GM15510 (cell line): ENCODE results near the gene EEPD1.

Source experiments
- POLR2A ChIP-seq: IDR thresholded peaks from 3 replicates; pipeline ENCODE4 v1.6.1; 2011; ENCODE audit warnings: borderline replicate concordance; ENCODE audit not compliant: insufficient read length; ENCODE audit errors: extremely low read depth

Gene EEPD1

DNA sequence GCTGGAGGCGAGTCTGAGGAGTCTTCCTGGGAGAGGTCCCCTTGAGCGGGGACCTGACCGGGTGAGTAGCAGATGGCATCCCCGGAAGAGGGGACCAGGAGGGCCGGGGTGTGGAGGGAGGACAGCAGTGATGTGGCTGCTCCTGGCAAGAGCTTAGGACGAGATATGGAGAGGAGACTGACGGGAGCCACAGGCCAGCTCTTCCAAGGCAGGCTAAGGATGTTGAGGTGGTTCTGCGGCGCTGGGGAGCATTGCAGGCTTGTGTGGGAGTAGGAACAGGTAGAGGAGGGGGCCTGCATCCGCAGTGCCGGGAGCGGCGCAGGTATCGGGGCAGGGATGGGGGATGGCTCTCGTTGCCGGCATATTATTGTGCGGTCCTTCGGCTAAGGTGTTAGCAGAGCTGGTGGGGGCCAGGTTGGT, 159.9 kb downstream of the EEPD1 start:
- no peak for TF ChIP-seq POLR2A

DNA sequence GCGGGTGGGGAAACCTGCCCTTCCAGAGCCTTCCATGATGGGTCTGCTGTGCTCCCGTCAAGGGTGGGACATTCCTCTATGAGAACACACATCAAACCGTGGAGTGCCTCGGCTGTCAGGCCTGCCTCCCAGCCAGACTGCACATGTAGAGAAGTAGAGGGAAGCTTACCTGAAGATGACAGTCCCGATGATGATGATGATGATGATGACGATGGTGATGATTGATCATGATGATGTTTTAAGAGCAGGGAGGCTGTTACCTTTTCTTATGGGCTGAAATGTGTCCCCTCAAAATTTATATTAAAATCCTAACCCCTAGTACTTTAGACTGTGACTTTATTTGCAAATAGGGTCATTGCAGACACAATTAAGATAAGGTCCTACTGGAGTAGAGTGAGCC, 160.6 kb downstream of the EEPD1 start:
- no peak for TF ChIP-seq POLR2A

GRCh38 chr7:36314491-36314890, 161.4 kb downstream of the EEPD1 start:
- no peak for TF ChIP-seq POLR2A

DNA sequence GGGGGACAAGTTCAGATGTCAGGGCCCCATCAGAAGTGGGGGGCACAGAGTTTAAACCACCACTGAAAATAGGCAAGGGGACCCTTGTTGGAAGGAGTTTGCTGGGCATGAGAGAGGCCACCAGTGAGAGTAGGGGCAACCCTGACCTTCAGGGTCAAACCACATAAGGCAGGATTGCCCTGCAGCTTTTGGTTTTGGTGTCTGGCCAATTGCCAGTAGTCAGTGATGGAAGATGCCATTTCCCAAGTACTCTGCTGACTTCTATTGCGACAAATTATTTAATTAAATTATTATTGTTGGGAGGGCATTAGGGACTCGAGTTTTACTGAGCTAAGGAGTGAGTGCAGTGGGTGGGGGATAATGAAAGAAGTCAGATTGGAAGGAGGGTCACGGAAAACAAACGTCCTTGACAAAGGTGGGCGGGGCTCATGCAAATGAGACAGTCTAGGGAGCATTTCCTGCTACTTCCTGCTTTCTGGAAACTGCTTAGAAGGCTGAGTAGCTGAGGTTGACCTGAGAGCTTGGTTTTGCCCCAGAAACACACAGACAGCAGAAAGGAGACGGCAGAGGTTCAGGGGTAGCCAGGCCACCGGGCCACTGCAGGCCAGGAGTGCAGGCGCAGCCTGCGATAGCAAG, 162.4 kb downstream of the EEPD1 start:
- TF ChIP-seq POLR2A = no peak

DNA sequence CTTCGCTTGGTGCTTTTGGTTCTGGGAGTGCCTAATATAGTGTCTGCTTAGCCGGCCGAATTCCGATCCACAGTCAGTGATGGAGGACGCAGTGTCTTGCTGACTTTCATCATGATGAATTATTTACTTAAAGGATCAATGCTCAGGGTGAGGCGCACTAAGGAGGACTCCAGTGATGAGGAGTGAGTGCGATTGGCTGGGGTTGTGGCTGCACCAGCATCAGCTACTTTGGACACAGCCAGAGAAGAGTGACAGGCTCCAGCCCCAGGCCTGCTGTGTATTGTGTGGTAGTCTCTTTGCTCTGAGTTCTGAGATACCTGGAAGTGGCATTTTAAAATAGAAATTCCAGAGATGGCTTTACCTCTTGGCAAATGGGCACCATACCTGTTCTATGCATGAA, 163.3 kb downstream of the EEPD1 start:
- TF ChIP-seq POLR2A = no peak

DNA sequence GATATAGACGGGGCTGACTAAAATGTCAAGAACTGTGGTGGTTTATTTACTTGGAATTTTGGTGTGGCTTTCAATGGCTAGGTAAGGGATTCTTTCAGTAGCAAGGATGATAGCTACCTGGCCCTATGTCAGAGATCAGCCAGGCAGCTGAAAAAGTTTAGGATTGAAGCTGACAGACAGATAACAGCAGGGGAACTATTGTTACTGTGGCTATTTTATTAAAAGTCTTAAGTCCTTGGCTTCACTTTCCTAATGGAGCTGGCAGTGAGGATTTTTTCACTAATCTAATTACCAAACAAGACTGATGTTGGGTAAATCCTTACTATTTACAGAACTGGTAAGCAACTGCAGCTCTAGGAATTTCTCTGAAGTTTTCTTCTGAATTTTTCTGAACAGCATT, 164.2 kb downstream of the EEPD1 start:
- no peak for TF ChIP-seq POLR2A

- TF ChIP-seq POLR2A = no peak
These were observed 165.1 kb downstream of the EEPD1 start for GRCh38 chr7:36318116-36318515.

- no peak for TF ChIP-seq POLR2A
These were observed 183.3 kb downstream of the EEPD1 start for GRCh38 chr7:36336390-36336789.

- no peak for TF ChIP-seq POLR2A
These were observed 185.2 kb downstream of the EEPD1 start for GRCh38 chr7:36338256-36338655.

GRCh38 chr7:36343548-36343947, 190.5 kb downstream of the EEPD1 start:
- TF ChIP-seq POLR2A = no peak

DNA sequence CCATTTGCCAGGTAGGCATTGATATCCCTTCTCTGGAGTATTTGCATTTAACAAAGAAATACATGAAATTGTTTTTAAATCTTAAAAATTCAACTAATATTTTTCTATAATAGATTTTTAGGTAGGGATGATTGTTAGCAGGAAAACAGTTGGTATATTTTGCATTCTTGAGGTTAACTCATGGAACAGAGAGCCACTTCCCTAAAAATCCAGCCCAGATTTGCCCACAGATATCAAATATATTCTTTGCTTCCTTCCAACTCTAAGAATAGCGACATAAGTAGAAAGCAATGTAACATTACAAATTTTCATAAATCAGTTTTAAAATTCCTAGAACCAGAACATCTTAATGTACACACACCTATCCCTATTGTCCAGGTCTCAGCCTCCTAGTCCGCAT, 191.6 kb downstream of the EEPD1 start:
- TF ChIP-seq POLR2A = no peak

GRCh38 chr7:36346260-36346831, 193.3 kb downstream of the EEPD1 start:
- TF ChIP-seq POLR2A = no peak

- TF ChIP-seq POLR2A = no peak
These were observed 195.2 kb downstream of the EEPD1 start for GRCh38 chr7:36348256-36348655.

- no peak for TF ChIP-seq POLR2A
These were observed 195.7 kb downstream of the EEPD1 start for GRCh38 chr7:36348771-36349170.

DNA sequence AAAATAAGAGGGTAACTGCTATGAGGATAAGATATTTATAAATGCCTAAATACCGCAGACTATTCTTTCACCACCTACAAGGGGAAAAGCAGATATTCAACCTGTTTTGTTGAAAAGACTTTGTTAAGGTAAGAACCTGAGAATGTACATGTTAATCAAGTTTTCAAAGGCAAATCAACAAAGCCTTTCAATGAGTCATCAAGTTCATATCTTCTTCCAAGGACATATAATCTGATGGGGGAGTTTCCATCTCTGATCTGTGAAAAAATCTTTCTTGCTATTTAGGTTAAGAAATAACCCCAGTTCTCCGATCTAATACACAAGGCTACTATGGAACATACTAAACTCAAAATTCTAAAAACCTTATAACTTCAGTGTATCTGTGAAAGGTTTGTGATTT, 196.6 kb downstream of the EEPD1 start:
- TF ChIP-seq POLR2A = no peak
